HEK293 (cell line): Measurements from ENCODE around the gene SLC30A3.

Experiments used
- CTCF ChIA-PET: fragments of 350-600 bp; formaldehyde crosslinking; extraction: SDS; loops from one replicate; lab custom pipeline; 2021; ENCODE audit warnings: antibody characterized with exemption; lab: Yijun Ruan, JAX
- POLR2A ChIA-PET: fragments of 300-600 bp; formaldehyde crosslinking; extraction: SDS; loops from one replicate; lab custom pipeline; 2020; ENCODE audit warnings: antibody characterized with exemption, inconsistent platforms; lab: Yijun Ruan, JAX
- H3K27ac ChIP-seq: fragments of 200-500 bp; sonication (Bioruptor generic); 2 replicates; pipeline ENCODE4 v1.5.1; 2014; ENCODE audit warnings: low read depth, low read length, control low read depth, inconsistent platforms; ENCODE audit errors: extremely low read depth
- H3K36me3 ChIP-seq, 2 experiments: fragments of 200-500 bp in 1 of 2; sonication (Bioruptor generic) in 1 of 2; 1 replicate in 1 of 2; 2 replicates in 1 of 2; pipeline ENCODE4 v1.5.1; 2014 to 2017; ENCODE audit warnings: inconsistent platforms in 2 of 2, low read length in 2 of 2; ENCODE audit not compliant: control insufficient read depth in 2 of 2, insufficient read depth in 1 of 2
- H3K4me1 ChIP-seq: fragments of 200-500 bp; sonication (Bioruptor generic); 2 replicates; pipeline ENCODE4 v1.5.1; 2014; ENCODE audit warnings: mild to moderate bottlenecking, low read length, inconsistent platforms; ENCODE audit not compliant: control insufficient read depth, insufficient read depth
- H3K4me3 ChIP-seq: 2 replicates; pipeline ENCODE4 v1.5.1; 2011; ENCODE audit warnings: low read depth, mild to moderate bottlenecking, control low read depth, low read length, moderate library complexity
- H3K9me3 ChIP-seq: fragments of 200-500 bp; sonication (Bioruptor generic); 2 replicates; pipeline ENCODE4 v1.5.1; 2014; ENCODE audit warnings: low read depth, low read length, inconsistent platforms; ENCODE audit not compliant: control insufficient read depth, insufficient read depth
- BCL11A ChIP-seq: fragments of 450-650 bp; formaldehyde crosslinking; IDR thresholded peaks from 2 replicates; pipeline ENCODE4 v1.5.1; 2016; ENCODE audit warnings: low read depth, missing biosample characterization, missing genetic modification characterization
- EGR2 ChIP-seq: fragments of 450-650 bp; formaldehyde crosslinking; IDR thresholded peaks from 2 replicates; pipeline ENCODE4 v1.5.1; 2016; ENCODE audit warnings: low read depth, missing biosample characterization, missing genetic modification characterization
- HOXC10 ChIP-seq: sonication (generic); formaldehyde crosslinking; IDR thresholded peaks from 2 replicates; pipeline ENCODE4 v1.8.1; 2023; ENCODE audit warnings: mild to moderate bottlenecking, missing genetic modification reagents
- KLF1 ChIP-seq: fragments of 450-650 bp; formaldehyde crosslinking; IDR thresholded peaks from 2 replicates; pipeline ENCODE4 v1.5.1; 2016; ENCODE audit warnings: missing biosample characterization, missing genetic modification characterization
- MZF1 ChIP-seq: fragments of 450-650 bp; formaldehyde crosslinking; IDR thresholded peaks from 2 replicates; pipeline ENCODE4 v1.5.1; 2017; ENCODE audit warnings: missing biosample characterization, missing genetic modification characterization, borderline replicate concordance
- OSR2 ChIP-seq: fragments of 450-650 bp; formaldehyde crosslinking; IDR thresholded peaks from 2 replicates; pipeline ENCODE4 v1.5.1; 2016; ENCODE audit warnings: missing biosample characterization, missing genetic modification characterization
- SALL2 ChIP-seq: fragments of 450-650 bp; formaldehyde crosslinking; IDR thresholded peaks from 2 replicates; pipeline ENCODE4 v1.5.0; 2017; ENCODE audit warnings: missing biosample characterization, mild to moderate bottlenecking, missing genetic modification characterization, borderline replicate concordance
- SCRT2 ChIP-seq: fragments of 450-650 bp; formaldehyde crosslinking; IDR thresholded peaks from 2 replicates; pipeline ENCODE4 v1.5.1; 2016; ENCODE audit warnings: missing biosample characterization, missing genetic modification characterization
- ZBTB17 ChIP-seq: fragments of 450-650 bp; formaldehyde crosslinking; IDR thresholded peaks from 2 replicates; pipeline ENCODE4 v1.5.1; 2016; ENCODE audit warnings: missing biosample characterization, missing genetic modification characterization
- ZFP37 ChIP-seq: fragments of 450-650 bp; formaldehyde crosslinking; IDR thresholded peaks from 2 replicates; pipeline ENCODE4 v1.5.1; 2016; ENCODE audit warnings: missing biosample characterization, missing genetic modification characterization
- ZNF211 ChIP-seq: fragments of 450-650 bp; formaldehyde crosslinking; IDR thresholded peaks from 2 replicates; pipeline ENCODE4 v1.5.1; 2016; ENCODE audit warnings: low read depth, missing biosample characterization, missing genetic modification characterization
- ZNF24 ChIP-seq: fragments of 450-650 bp; formaldehyde crosslinking; IDR thresholded peaks from 2 replicates; pipeline ENCODE4 v1.5.1; 2016; ENCODE audit warnings: missing biosample characterization, missing genetic modification characterization
- ZNF37A ChIP-seq: fragments of 450-650 bp; IDR thresholded peaks from 2 replicates; pipeline ENCODE4 v1.5.1; 2018; ENCODE audit warnings: missing biosample characterization, missing genetic modification characterization
- ZNF404 ChIP-seq: fragments of 450-650 bp; formaldehyde crosslinking; IDR thresholded peaks from 2 replicates; pipeline ENCODE4 v1.5.1; 2017; ENCODE audit warnings: missing biosample characterization, missing genetic modification characterization
- ZNF426 ChIP-seq: fragments of 450-650 bp; formaldehyde crosslinking; IDR thresholded peaks from 2 replicates; pipeline ENCODE4 v1.5.1; 2017; ENCODE audit warnings: missing biosample characterization, missing genetic modification characterization, mild to moderate bottlenecking, inconsistent platforms, moderate library complexity
- ZNF544 ChIP-seq: fragments of 450-650 bp; formaldehyde crosslinking; IDR thresholded peaks from 2 replicates; pipeline ENCODE4 v1.5.0; 2017; ENCODE audit warnings: missing biosample characterization, missing genetic modification characterization
- ZNF747 ChIP-seq: fragments of 450-650 bp; formaldehyde crosslinking; IDR thresholded peaks from 2 replicates; pipeline ENCODE4 v1.5.1; 2016; ENCODE audit warnings: missing biosample characterization, missing genetic modification characterization
- ZNF830 ChIP-seq: fragments of 450-650 bp; IDR thresholded peaks from 2 replicates; pipeline ENCODE4 v1.5.0; 2018; ENCODE audit warnings: missing biosample characterization, missing genetic modification characterization, low read depth, mild to moderate bottlenecking, moderate library complexity
- TF ChIP-seq, protein P1 (sequence below): fragments of 450-650 bp; formaldehyde crosslinking; IDR thresholded peaks from 2 replicates; pipeline ENCODE4 v1.5.1; 2016; ENCODE audit warnings: missing biosample characterization, missing genetic modification characterization
- TF ChIP-seq, protein P2 (sequence below): fragments of 450-650 bp; formaldehyde crosslinking; IDR thresholded peaks from 2 replicates; pipeline ENCODE4 v1.5.1; 2017; ENCODE audit warnings: missing biosample characterization, missing genetic modification characterization
- TF ChIP-seq, protein P3 (sequence below): fragments of 450-650 bp; formaldehyde crosslinking; IDR thresholded peaks from 2 replicates; pipeline ENCODE4 v1.5.1; 2016; ENCODE audit warnings: missing biosample characterization, missing genetic modification characterization
- TF ChIP-seq, protein P4 (sequence below): fragments of 450-650 bp; formaldehyde crosslinking; IDR thresholded peaks from 2 replicates; pipeline ENCODE4 v1.5.1; 2017; ENCODE audit warnings: missing biosample characterization, missing genetic modification characterization

Gene SLC30A3

DNA sequence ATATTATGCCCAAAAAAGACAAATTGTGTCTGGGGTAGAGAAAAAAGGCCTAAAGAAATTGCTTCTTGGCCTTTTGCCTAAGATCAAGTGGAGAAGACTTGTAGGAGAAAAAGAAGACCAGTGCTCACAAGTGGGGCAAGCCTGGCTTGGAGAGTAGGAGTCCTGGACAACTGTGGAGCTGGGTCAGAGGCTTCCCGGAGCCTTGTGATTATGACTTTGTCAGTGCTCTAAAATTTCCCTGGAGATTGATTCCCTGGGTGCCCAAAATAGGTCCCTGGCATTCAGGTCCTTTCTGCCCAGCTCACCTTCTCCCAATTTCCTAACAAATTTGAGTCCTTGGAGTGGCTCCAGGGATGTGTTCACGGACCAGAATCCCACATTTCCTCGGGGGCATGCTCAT lies 18.6 kb upstream of the SLC30A3 start:
- ChIA-PET POLR2A (no interaction called here), CTCF (interaction anchor here (0.6 to 7.9 kb wide), 11 partner anchors 10 to 298 kb away, joined by 3 to 211 read pairs (median 5); partner anchors contain the start of gene SLC30A3)
- TF ChIP-seq SALL2 (tag by site-specific recombination) (no peak), KLF1 (no peak), ZFP37 (tag by site-specific recombination) (no peak), ZNF830 (tag by site-specific recombination) (no peak), ZNF544 (tag by site-specific recombination) (no peak), ZBTB17 (tag by site-specific recombination) (no peak), ZNF211 (tag by site-specific recombination) (no peak), MZF1 (tag by site-specific recombination) (no peak), EGR2 (tag by site-specific recombination) (no peak), ZNF37A (tag by site-specific recombination) (no peak), OSR2 (tag by site-specific recombination) (no peak), ZNF24 (no peak), ZNF426 (tag by site-specific recombination) (no peak), HOXC10 (no peak), ZNF747 (tag by site-specific recombination) (no peak)
- TF ChIP-seq, protein P1, sequence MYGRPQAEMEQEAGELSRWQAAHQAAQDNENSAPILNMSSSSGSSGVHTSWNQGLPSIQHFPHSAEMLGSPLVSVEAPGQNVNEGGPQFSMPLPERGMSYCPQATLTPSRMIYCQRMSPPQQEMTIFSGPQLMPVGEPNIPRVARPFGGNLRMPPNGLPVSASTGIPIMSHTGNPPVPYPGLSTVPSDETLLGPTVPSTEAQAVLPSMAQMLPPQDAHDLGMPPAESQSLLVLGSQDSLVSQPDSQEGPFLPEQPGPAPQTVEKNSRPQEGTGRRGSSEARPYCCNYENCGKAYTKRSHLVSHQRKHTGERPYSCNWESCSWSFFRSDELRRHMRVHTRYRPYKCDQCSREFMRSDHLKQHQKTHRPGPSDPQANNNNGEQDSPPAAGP (tag by site-specific recombination) = no peak
- TF ChIP-seq, protein P2, sequence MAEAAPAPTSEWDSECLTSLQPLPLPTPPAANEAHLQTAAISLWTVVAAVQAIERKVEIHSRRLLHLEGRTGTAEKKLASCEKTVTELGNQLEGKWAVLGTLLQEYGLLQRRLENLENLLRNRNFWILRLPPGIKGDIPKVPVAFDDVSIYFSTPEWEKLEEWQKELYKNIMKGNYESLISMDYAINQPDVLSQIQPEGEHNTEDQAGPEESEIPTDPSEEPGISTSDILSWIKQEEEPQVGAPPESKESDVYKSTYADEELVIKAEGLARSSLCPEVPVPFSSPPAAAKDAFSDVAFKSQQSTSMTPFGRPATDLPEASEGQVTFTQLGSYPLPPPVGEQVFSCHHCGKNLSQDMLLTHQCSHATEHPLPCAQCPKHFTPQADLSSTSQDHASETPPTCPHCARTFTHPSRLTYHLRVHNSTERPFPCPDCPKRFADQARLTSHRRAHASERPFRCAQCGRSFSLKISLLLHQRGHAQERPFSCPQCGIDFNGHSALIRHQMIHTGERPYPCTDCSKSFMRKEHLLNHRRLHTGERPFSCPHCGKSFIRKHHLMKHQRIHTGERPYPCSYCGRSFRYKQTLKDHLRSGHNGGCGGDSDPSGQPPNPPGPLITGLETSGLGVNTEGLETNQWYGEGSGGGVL (tag by site-specific recombination) = no peak
- TF ChIP-seq, protein P3, sequence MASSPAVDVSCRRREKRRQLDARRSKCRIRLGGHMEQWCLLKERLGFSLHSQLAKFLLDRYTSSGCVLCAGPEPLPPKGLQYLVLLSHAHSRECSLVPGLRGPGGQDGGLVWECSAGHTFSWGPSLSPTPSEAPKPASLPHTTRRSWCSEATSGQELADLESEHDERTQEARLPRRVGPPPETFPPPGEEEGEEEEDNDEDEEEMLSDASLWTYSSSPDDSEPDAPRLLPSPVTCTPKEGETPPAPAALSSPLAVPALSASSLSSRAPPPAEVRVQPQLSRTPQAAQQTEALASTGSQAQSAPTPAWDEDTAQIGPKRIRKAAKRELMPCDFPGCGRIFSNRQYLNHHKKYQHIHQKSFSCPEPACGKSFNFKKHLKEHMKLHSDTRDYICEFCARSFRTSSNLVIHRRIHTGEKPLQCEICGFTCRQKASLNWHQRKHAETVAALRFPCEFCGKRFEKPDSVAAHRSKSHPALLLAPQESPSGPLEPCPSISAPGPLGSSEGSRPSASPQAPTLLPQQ (tag by site-specific recombination) = no peak
- TF ChIP-seq, protein P4, sequence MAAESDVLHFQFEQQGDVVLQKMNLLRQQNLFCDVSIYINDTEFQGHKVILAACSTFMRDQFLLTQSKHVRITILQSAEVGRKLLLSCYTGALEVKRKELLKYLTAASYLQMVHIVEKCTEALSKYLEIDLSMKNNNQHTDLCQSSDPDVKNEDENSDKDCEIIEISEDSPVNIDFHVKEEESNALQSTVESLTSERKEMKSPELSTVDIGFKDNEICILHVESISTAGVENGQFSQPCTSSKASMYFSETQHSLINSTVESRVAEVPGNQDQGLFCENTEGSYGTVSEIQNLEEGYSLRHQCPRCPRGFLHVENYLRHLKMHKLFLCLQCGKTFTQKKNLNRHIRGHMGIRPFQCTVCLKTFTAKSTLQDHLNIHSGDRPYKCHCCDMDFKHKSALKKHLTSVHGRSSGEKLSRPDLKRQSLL (tag by site-specific recombination) = no peak
- H3K27ac ChIP-seq = no peak overlapping the region
- no peaks in the 10 kb centered on the region for H3K9me3 ChIP-seq
- no peak overlapping the region for H3K4me3 ChIP-seq
- H3K4me1 ChIP-seq = no peaks in the 10 kb centered on the region; the same call in 1 of the 2 replicates
- no peaks in the 10 kb centered on the region for H3K36me3 ChIP-seq

DNA sequence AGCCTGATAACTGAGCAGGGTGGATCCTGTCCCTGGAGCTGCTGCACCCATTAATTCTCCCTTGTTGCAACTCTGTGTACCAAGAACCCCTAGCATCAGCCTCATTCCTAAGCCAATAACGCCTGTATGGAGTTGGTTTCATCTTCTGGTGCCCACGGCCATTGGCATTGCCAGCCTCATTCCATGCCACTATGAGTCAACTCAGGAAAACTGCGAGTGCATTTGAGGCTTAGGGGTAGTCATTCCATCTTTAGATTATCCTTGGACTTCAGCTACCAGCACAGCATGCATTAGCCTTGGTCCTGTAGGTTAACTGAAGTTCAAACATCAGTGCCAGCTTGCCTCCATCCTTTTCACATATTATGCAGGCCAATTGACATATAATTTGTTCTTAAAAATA lies 18.0 kb upstream of the SLC30A3 start:
- no peak overlapping the region for H3K4me3 ChIP-seq
- TF ChIP-seq BCL11A (no peak), SCRT2 (no peak), ZNF404 (tag by site-specific recombination) (no peak)
- H3K4me1 ChIP-seq = no peaks in the 10 kb centered on the region; the same call in 1 of the 2 replicates
- H3K36me3 ChIP-seq = no peaks in the 10 kb centered on the region
- ChIA-PET POLR2A (no interaction called here), CTCF (interaction anchor here (0.7 to 7.9 kb wide), 15 partner anchors 10 to 448 kb away, joined by 3 to 211 read pairs (median 5); partner anchors contain the start of genes ABHD1 and SLC30A3)
- H3K27ac ChIP-seq = no peak overlapping the region
- H3K9me3 ChIP-seq = no peaks in the 10 kb centered on the region
